Measurements from ENCODE around the gene PIAS1.

DNA sequence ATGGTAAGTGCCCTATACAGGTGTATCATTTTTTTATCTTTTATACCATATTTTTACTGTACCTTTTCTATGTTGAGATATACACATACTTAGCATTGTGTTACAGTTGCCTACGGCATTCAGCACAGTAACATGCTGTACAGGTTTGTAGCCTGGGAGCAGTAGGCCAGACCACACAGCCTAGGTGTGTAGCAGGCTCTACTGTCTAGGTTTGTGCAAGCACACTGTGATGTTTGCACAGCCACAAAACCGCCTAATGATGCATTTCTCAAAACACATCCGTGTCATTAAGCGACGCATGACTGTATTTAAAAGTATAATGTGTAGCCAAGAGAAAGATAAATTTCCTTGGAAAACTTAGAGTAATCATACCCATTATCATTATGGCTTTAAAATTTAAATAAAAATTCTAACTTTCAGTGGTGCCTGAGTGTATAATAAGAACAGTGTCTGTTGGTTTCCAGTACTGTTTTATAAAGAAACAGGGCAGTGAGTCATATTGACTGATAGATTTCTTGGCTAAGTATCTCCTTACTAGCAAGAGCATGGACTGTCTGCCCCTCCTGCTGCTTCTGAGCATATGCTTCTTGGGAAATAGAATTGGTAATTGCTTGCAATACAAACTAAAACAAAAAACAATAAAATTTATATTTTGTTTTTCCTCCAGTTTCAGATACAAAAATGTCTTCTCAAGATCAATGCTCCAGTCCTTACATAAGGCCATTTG lies 132.7 kb downstream of the PIAS1 start:
- TF ChIP-seq, protein P1, sequence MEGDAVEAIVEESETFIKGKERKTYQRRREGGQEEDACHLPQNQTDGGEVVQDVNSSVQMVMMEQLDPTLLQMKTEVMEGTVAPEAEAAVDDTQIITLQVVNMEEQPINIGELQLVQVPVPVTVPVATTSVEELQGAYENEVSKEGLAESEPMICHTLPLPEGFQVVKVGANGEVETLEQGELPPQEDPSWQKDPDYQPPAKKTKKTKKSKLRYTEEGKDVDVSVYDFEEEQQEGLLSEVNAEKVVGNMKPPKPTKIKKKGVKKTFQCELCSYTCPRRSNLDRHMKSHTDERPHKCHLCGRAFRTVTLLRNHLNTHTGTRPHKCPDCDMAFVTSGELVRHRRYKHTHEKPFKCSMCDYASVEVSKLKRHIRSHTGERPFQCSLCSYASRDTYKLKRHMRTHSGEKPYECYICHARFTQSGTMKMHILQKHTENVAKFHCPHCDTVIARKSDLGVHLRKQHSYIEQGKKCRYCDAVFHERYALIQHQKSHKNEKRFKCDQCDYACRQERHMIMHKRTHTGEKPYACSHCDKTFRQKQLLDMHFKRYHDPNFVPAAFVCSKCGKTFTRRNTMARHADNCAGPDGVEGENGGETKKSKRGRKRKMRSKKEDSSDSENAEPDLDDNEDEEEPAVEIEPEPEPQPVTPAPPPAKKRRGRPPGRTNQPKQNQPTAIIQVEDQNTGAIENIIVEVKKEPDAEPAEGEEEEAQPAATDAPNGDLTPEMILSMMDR (IDR thresholded peaks at IDR 0.05 in 2 of 3, conservative IDR thresholded peaks at IDR 0.05 in 1 of 3; ENCODE audit: borderline replicate concordance in 1 of 3, insufficient read depth in 1 of 3, low read depth in 2 of 3, low read length in 2 of 3): no peak
- TF ChIP-seq EZH2 (IDR thresholded peaks at IDR 0.05) (no peak), ZNF274 (IDR thresholded peaks at IDR 0.05; ENCODE audit: low read depth, low read length) (no peak), POLR2A (IDR thresholded peaks at IDR 0.05; ENCODE audit: borderline replicate concordance, extremely low read depth, insufficient read depth, insufficient read length) (no peak), ELF1 (IDR thresholded peaks at IDR 0.05; ENCODE audit: borderline replicate concordance, low read depth) (no peak), CBX3 (IDR thresholded peaks at IDR 0.05; ENCODE audit: low read depth) (no peak)
- TF ChIP-seq, protein P2, sequence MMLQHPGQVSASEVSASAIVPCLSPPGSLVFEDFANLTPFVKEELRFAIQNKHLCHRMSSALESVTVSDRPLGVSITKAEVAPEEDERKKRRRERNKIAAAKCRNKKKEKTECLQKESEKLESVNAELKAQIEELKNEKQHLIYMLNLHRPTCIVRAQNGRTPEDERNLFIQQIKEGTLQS (IDR thresholded peaks at IDR 0.05): no peak
- TF ChIP-seq, protein P3, sequence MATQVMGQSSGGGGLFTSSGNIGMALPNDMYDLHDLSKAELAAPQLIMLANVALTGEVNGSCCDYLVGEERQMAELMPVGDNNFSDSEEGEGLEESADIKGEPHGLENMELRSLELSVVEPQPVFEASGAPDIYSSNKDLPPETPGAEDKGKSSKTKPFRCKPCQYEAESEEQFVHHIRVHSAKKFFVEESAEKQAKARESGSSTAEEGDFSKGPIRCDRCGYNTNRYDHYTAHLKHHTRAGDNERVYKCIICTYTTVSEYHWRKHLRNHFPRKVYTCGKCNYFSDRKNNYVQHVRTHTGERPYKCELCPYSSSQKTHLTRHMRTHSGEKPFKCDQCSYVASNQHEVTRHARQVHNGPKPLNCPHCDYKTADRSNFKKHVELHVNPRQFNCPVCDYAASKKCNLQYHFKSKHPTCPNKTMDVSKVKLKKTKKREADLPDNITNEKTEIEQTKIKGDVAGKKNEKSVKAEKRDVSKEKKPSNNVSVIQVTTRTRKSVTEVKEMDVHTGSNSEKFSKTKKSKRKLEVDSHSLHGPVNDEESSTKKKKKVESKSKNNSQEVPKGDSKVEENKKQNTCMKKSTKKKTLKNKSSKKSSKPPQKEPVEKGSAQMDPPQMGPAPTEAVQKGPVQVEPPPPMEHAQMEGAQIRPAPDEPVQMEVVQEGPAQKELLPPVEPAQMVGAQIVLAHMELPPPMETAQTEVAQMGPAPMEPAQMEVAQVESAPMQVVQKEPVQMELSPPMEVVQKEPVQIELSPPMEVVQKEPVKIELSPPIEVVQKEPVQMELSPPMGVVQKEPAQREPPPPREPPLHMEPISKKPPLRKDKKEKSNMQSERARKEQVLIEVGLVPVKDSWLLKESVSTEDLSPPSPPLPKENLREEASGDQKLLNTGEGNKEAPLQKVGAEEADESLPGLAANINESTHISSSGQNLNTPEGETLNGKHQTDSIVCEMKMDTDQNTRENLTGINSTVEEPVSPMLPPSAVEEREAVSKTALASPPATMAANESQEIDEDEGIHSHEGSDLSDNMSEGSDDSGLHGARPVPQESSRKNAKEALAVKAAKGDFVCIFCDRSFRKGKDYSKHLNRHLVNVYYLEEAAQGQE (IDR thresholded peaks at IDR 0.05; ENCODE audit: low read depth): no peak

All from HCT116 (cell line).